GM18511 (cell line): ENCODE data around the gene EFCAB6.

Experiments used
- ATAC-seq: cut with Tn5 transposase; IDR thresholded peaks from one replicate; pipeline ENCODE4 v1.9.1; 2021; ENCODE audit warnings: mild to moderate bottlenecking, moderate library complexity; ENCODE audit not compliant: unreplicated experiment

The EFCAB6 gene

GRCh38 chr22:43847376-43848289, 35.5 kb upstream of the EFCAB6 start:
- ATAC-seq: no peak

- ATAC-seq: no peak
Observed at GRCh38 chr22:43846966-43847365, 34.9 kb upstream of the EFCAB6 start.

GRCh38 chr22:43845981-43846380, 33.9 kb upstream of the EFCAB6 start:
- no peak for ATAC-seq

- no peak for ATAC-seq
Observed at GRCh38 chr22:43844560-43845545, 32.7 kb upstream of the EFCAB6 start.

- no peak for ATAC-seq
Observed at GRCh38 chr22:43843783-43844530, 31.9 kb upstream of the EFCAB6 start.

GRCh38 chr22:43841742-43842141, 29.6 kb upstream of the EFCAB6 start:
- no peak for ATAC-seq

GRCh38 chr22:43840851-43841250, 28.7 kb upstream of the EFCAB6 start:
- no peak for ATAC-seq

- ATAC-seq: no peak
Observed at GRCh38 chr22:43840431-43840830, 28.3 kb upstream of the EFCAB6 start.

GRCh38 chr22:43839781-43840180, 27.7 kb upstream of the EFCAB6 start:
- ATAC-seq: no peak

GRCh38 chr22:43838571-43839307, 26.6 kb upstream of the EFCAB6 start:
- no peak for ATAC-seq

- no peak for ATAC-seq
Observed at GRCh38 chr22:43838161-43838560, 26.1 kb upstream of the EFCAB6 start.

- no peak for ATAC-seq
Observed at GRCh38 chr22:43837666-43838065, 25.6 kb upstream of the EFCAB6 start.

GRCh38 chr22:43835736-43836135, 23.6 kb upstream of the EFCAB6 start:
- no peak for ATAC-seq

GRCh38 chr22:43835166-43835565, 23.1 kb upstream of the EFCAB6 start:
- no peak for ATAC-seq

- no peak for ATAC-seq
Observed at GRCh38 chr22:43833286-43834240, 21.5 kb upstream of the EFCAB6 start.

GRCh38 chr22:43832393-43833265, 20.5 kb upstream of the EFCAB6 start:
- no peak for ATAC-seq

GRCh38 chr22:43831561-43832392, 19.7 kb upstream of the EFCAB6 start:
- ATAC-seq: no peak
